HepG2 (cell line): ENCODE data around the gene CD46. TPM values are rescaled to one million over a fixed set of nuclear protein-coding genes. Genes with fewer than 3 reads are reported as not detected.

Experiments
- ATAC-seq: fragments of 200-7000 bp; cut with Tn5 transposase; 3 replicates; pipeline ENCODE4 v1.9.1; 2020; ENCODE audit warnings: mild to moderate bottlenecking, moderate library complexity
- BruUV-seq: library from RNA; stranded (reverse); fragments of 400-500 nt; replicated peaks from 2 replicates; lab custom pipeline; 2021; lab: Mats Ljungman, UMichigan
- CTCF ChIA-PET: fragments of 300-600 bp; formaldehyde crosslinking; extraction: SDS; loops from one replicate; lab custom pipeline; 2021; ENCODE audit warnings: low total read pairs, inconsistent platforms, low intra/inter-chr PET ratio; lab: Yijun Ruan, JAX
- POLR2A ChIA-PET: fragments of 350-600 bp; sonication (Branson Sonifier 250); formaldehyde crosslinking; loops from one replicate; lab custom pipeline; 2020; ENCODE audit warnings: antibody characterized with exemption, inconsistent platforms; lab: Yijun Ruan, JAX
- DNase-seq: peaks from one replicate; pipeline ENCODE4 v3.0.0-alpha.2; 2015; ENCODE audit warnings: low spot score
- FAIRE-seq: peaks from 3 replicates; lab custom pipeline; 2011; peaks lifted over from hg19 to GRCh38; lab: Jason Lieb, UNC
- H2AFZ ChIP-seq: one replicate; pipeline ENCODE4 v1.6.1; 2011; ENCODE audit warnings: low read length, inconsistent platforms
- H3K27ac ChIP-seq: fragments of 300-600 bp; 3 replicates; pipeline ENCODE4 v1.8.0; 2011; ENCODE audit warnings: mixed run types, mild to moderate bottlenecking, mixed read lengths, low read length, inconsistent platforms; ENCODE audit not compliant: insufficient read depth; ENCODE audit errors: extremely low read length
- H3K27me3 ChIP-seq, 2 experiments: fragments of 200-600 bp in 1 of 2; 2 replicates in 1 of 2; 3 replicates in 1 of 2; pipeline versions ENCODE4 v1.6.0 to v1.8.0; 2011; ENCODE audit warnings: low read length in 2 of 2, mild to moderate bottlenecking in 2 of 2, moderate library complexity in 2 of 2, inconsistent platforms in 1 of 2; ENCODE audit not compliant: insufficient read depth in 2 of 2, control insufficient read depth in 1 of 2
- H3K36me3 ChIP-seq, 2 experiments: fragments of 200-600 bp in 1 of 2; replicated peaks in 1 of 2; 2 replicates in 1 of 2; 3 replicates in 1 of 2; pipeline versions ENCODE4 v1.5.1 to v1.8.0; 2011; ENCODE audit warnings: low read length in 2 of 2, inconsistent platforms in 1 of 2; ENCODE audit not compliant: insufficient read depth in 2 of 2, control insufficient read depth in 1 of 2
- H3K4me1 ChIP-seq: 2 replicates; pipeline ENCODE4 v1.5.1; 2012; ENCODE audit warnings: low read length, inconsistent platforms; ENCODE audit not compliant: insufficient read depth
- H3K4me2 ChIP-seq: 2 replicates; pipeline ENCODE4 v1.6.0; 2011; ENCODE audit warnings: low read depth, low read length, inconsistent platforms
- H3K4me3 ChIP-seq, 3 experiments: fragments of 200-600 bp in 1 of 3; sonication (generic), shearing (Covaris generic) in 1 of 3; replicated peaks in 1 of 3; 2 replicates each; pipeline ENCODE4 v1.5.1; 2011 to 2016; ENCODE audit warnings: low read length in 3 of 3, inconsistent platforms in 2 of 3, low read depth in 2 of 3, mild to moderate bottlenecking in 2 of 3, control low read depth in 1 of 3, mixed read lengths in 1 of 3; ENCODE audit not compliant: insufficient read depth in 1 of 3
- H3K79me2 ChIP-seq: one replicate; pipeline ENCODE4 v1.6.1; 2011; ENCODE audit warnings: low read length, inconsistent platforms; ENCODE audit not compliant: insufficient read depth
- H3K9ac ChIP-seq: 2 replicates; pipeline ENCODE4 v1.6.0; 2011; ENCODE audit warnings: mild to moderate bottlenecking, low read depth, low read length, inconsistent platforms; ENCODE audit not compliant: insufficient read depth
- H3K9me3 ChIP-seq: 2 replicates; pipeline ENCODE4 v1.5.1; 2012; ENCODE audit warnings: mild to moderate bottlenecking, low read length
- H4K20me1 ChIP-seq: 2 replicates; pipeline ENCODE4 v1.6.0; 2011; ENCODE audit warnings: inconsistent platforms, mild to moderate bottlenecking, low read length, moderate library complexity; ENCODE audit not compliant: insufficient read depth
- CBX1 ChIP-seq: IDR thresholded peaks from one replicate; pipeline ENCODE4 v1.6.1; 2016; ENCODE audit warnings: antibody characterized with exemption, low read depth
- HDAC2 ChIP-seq: sonication (generic); formaldehyde crosslinking; IDR thresholded peaks from 2 replicates; pipeline ENCODE4 v1.4.0; 2020; ENCODE audit warnings: missing genetic modification reagents
- POLR2AphosphoS2 ChIP-seq: IDR thresholded peaks from 2 replicates; pipeline ENCODE4 v1.6.1; 2011; ENCODE audit warnings: low read depth, low read length, improper control_type of control experiment
- SMAD1 ChIP-seq: sonication (generic); formaldehyde crosslinking; IDR thresholded peaks from 2 replicates; pipeline ENCODE4 v1.4.0; 2020; ENCODE audit warnings: missing genetic modification reagents, low read depth, mild to moderate bottlenecking, borderline replicate concordance
- TEF ChIP-seq: sonication (generic); formaldehyde crosslinking; IDR thresholded peaks from 2 replicates; pipeline ENCODE4 v1.5.0; 2020; ENCODE audit warnings: missing genetic modification reagents
- YY1 ChIP-seq: IDR thresholded peaks from 2 replicates; pipeline ENCODE4 v1.6.1; 2011; ENCODE audit warnings: low read length, low read depth, moderate library complexity, mild to moderate bottlenecking; ENCODE audit not compliant: insufficient read depth, insufficient replicate concordance
- ZFAT ChIP-seq: sonication (generic); formaldehyde crosslinking; conservative IDR thresholded peaks from 2 replicates; pipeline ENCODE4 v1.8.1; 2023; ENCODE audit warnings: missing genetic modification reagents, inconsistent platforms
- ZNF18 ChIP-seq: sonication (generic); formaldehyde crosslinking; IDR thresholded peaks from 2 replicates; pipeline ENCODE4 v1.8.0; 2022; ENCODE audit warnings: mild to moderate bottlenecking, missing genetic modification reagents; ENCODE audit not compliant: insufficient replicate concordance
- ZNF710 ChIP-seq: sonication (generic); formaldehyde crosslinking; IDR thresholded peaks from 2 replicates; pipeline ENCODE4 v1.5.0; 2020; ENCODE audit warnings: mild to moderate bottlenecking, missing genetic modification reagents, borderline replicate concordance
- WGBS: methylation state at CpG from one replicate; pipeline ENCODE4 v1.1.6; 2017; ENCODE audit warnings: low lambda C conversion rate; 5-methylcytosine and 5-hydroxymethylcytosine counted together
- in situ Hi-C: cut with HindIII; loops from 2 replicates; pipeline ENCODE4 v1.10.0; 2017; ENCODE audit warnings: low pct_unique_long_range_greater_than_20kb; ENCODE audit not compliant: extremely low pct_ligation_motif_present
- intact Hi-C: fragments of 100-400 bp; cut with micrococcal nuclease; formaldehyde crosslinking; loops from one replicate; pipeline ENCODE4 v1.10.0; 2022; ENCODE audit not compliant: unreplicated experiment
- polyA plus RNA-seq, 8 experiments: library from polyadenylated mRNA; depleted of rRNA in 3 of 8; stranded (reverse) in 7 of 8; unstranded in 1 of 8; fragments of >200 nt; fragmentation: Illumina TruSeq in 4 of 8; extraction: Trizol in 4 of 8; gene quantifications; 2 replicates each; pipeline versions ENCODE4 v1.2.1 to v1.2.3, GENCODE V29; 2011 to 2016; ENCODE audit warnings: low read depth in 4 of 8, missing spikeins in 1 of 8, mixed read lengths in 1 of 8; ENCODE audit not compliant: insufficient read depth in 1 of 8
- total RNA-seq, 5 experiments: library from RNA; depleted of rRNA; stranded (reverse); fragments of >200 nt; fragmentation: Illumina TruSeq; extraction: Trizol; gene quantifications; 2 replicates each; pipeline ENCODE4 v1.2.3, GENCODE V29; 2016; ENCODE audit warnings: low read depth in 1 of 5

The CD46 gene
- total and polyA plus RNA-seq, 2 of the 13 experiments (the other 11 are each of a cell fraction or from before 2014, with no cell fraction given), result 130 to 277 TPM

GRCh38 chr1:207799989-207800648 lies 48.3 kb downstream of the CD46 start (continued):
- no peak for TF ChIP-seq YY1
- TF ChIP-seq ZNF18 (CRISPR knock-in tag), result no peak
- no peak for TF ChIP-seq POLR2AphosphoS2
- TF ChIP-seq SMAD1 (CRISPR knock-in tag), result no peak
- TF ChIP-seq HDAC2 (CRISPR knock-in tag), result no peak
- no peak for TF ChIP-seq ZFAT (CRISPR knock-in tag)
- TF ChIP-seq ZNF710 (CRISPR knock-in tag), result no peak

GRCh38 chr1:207801819-207802218 lies 50.0 kb downstream of the CD46 start:
- intact Hi-C loops (no loop called here), in situ Hi-C loops (no loop called here)
- no peak overlapping the region for H3K4me3 ChIP-seq
- FAIRE-seq, result no peak
- ATAC-seq, result no peak
- peaks cover 23 to 36% of the 10 kb centered on the region in 2 experiments; a peak in 4 of 5 replicates for H3K36me3 ChIP-seq
- no peaks in the 10 kb centered on the region for H4K20me1 ChIP-seq
- no peak for DNase-seq
- H3K9me3 ChIP-seq, result no peaks in the 10 kb centered on the region
- WGBS, result 96% methylated on average over 12 of the region's 12 CpGs
- no peak for TF ChIP-seq TEF (CRISPR knock-in tag)
- no peak for TF ChIP-seq CBX1
- no peak overlapping the region for H3K27ac ChIP-seq
- no peaks in the 10 kb centered on the region for H3K27me3 ChIP-seq
- ChIA-PET POLR2A (no interaction called here), CTCF (no interaction called here)
- H3K4me1 ChIP-seq, result no peaks in the 10 kb centered on the region
- no peak overlapping the region for H3K9ac ChIP-seq
- no peaks in the 10 kb centered on the region for H3K79me2 ChIP-seq
- H3K4me2 ChIP-seq, result no peak overlapping the region
- no peak overlapping the region for H2AFZ ChIP-seq
- no TSS peak for BruUV-seq
